ENCODE measurements around the gene WDR37. TPM values are rescaled to one million over a fixed set of nuclear protein-coding genes. Genes with fewer than 3 reads are reported as not detected.

WDR37 gene
- polyA plus RNA-seq, 1 of the 3 experiments (the other 2 are of a cell fraction): 11.9 TPM

- TF ChIP-seq USF2 (IDR thresholded peaks at IDR 0.05; ENCODE audit: borderline replicate concordance, low read depth, low read length) (no peak), JUND (IDR thresholded peaks at IDR 0.05) (no peak), USF1 (IDR thresholded peaks at IDR 0.05; ENCODE audit: borderline replicate concordance, low read depth) (no peak), TCF12 (IDR thresholded peaks at IDR 0.05) (no peak)
Observed at GRCh38 chr10:1029838-1030237, 26.3 kb upstream of the WDR37 start (continued).

GRCh38 chr10:1033601-1034000 lies 22.6 kb upstream of the WDR37 start:
- no peak overlapping the region for H3K4me3 ChIP-seq (ENCODE audit: low read depth in 2 of 2, low read length in 1 of 2)
- H3K9ac ChIP-seq: no peak overlapping the region
- H4K20me1 ChIP-seq (ENCODE audit: insufficient read depth): no peaks in the 10 kb centered on the region
- H3K9me2 ChIP-seq: no peaks in the 10 kb centered on the region
- no peaks in the 10 kb centered on the region for H3K9me3 ChIP-seq
- no peaks in the 10 kb centered on the region for H3F3A ChIP-seq (replicated peaks; ENCODE audit: insufficient read depth)
- no peaks in the 10 kb centered on the region for H3K4me1 ChIP-seq (ENCODE audit: control insufficient read depth in 1 of 2, insufficient read depth in 2 of 2, low read depth in 1 of 2, low read length in 1 of 2)
- H2AFZ ChIP-seq (ENCODE audit: low read depth): no peak overlapping the region
- CTCF ChIA-PET: no interaction called here
- H3K4me2 ChIP-seq: no peak overlapping the region
- WGBS (ENCODE audit: low lambda C conversion rate): 86% methylated on average over 1 of the region's 1 CpG
- POLR2A ChIA-PET: no interaction called here
- no peak for TF ChIP-seq USF1 (IDR thresholded peaks at IDR 0.05; ENCODE audit: borderline replicate concordance, low read depth)
- no peak for TF ChIP-seq IRF3 (IDR thresholded peaks at IDR 0.05; ENCODE audit: low read depth, low read length)
- no peak for TF ChIP-seq TAF1 (IDR thresholded peaks at IDR 0.05; ENCODE audit: borderline replicate concordance, low read depth, low read length)
- no peak for TF ChIP-seq ZBTB33 (IDR thresholded peaks at IDR 0.05; ENCODE audit: borderline replicate concordance, low read depth)
- TF ChIP-seq POLR2AphosphoS5 (IDR thresholded peaks at IDR 0.05; ENCODE audit: low read depth, low read length): no peak
- no peak for TF ChIP-seq TEAD4 (IDR thresholded peaks at IDR 0.05; ENCODE audit: borderline replicate concordance, insufficient read depth)
- TF ChIP-seq JUND (IDR thresholded peaks at IDR 0.05): no peak
- TF ChIP-seq RFX5 (IDR thresholded peaks at IDR 0.05; ENCODE audit: low read length): no peak
- TF ChIP-seq GATA2 (CRISPR knock-in tag; IDR thresholded peaks at IDR 0.05): no peak
- no peak for TF ChIP-seq MEF2A (IDR thresholded peaks at IDR 0.05; ENCODE audit: borderline replicate concordance, low read depth)
- no peak for TF ChIP-seq YY1 (IDR thresholded peaks at IDR 0.05; ENCODE audit: low read depth)
- no peak for TF ChIP-seq MAX (IDR thresholded peaks at IDR 0.05; ENCODE audit: low read depth)
- TF ChIP-seq RXRA (IDR thresholded peaks at IDR 0.05; ENCODE audit: borderline replicate concordance, low read depth): no peak
- no peak for TF ChIP-seq NFIC (IDR thresholded peaks at IDR 0.05; ENCODE audit: borderline replicate concordance)
- TF ChIP-seq REST (IDR thresholded peaks at IDR 0.05; ENCODE audit: low read depth, low read length): no peak
- TF ChIP-seq EP300 (IDR thresholded peaks at IDR 0.05; ENCODE audit: borderline replicate concordance in 1 of 2, low read depth in 1 of 2, low read length in 1 of 2): no peak
- no peak for DNase-seq
- no peak overlapping the region for H3K27ac ChIP-seq (ENCODE audit: low read depth in 2 of 2, low read length in 1 of 2)
- peaks cover 3 to 7% of the 10 kb centered on the region in 2 experiments for H3K36me3 ChIP-seq (replicated peaks in 1 of 2; ENCODE audit: control insufficient read depth in 1 of 2, insufficient read depth in 2 of 2, low read length in 1 of 2)
- H3K79me2 ChIP-seq (ENCODE audit: insufficient read depth): no peaks in the 10 kb centered on the region
- no peaks in the 10 kb centered on the region for H3K27me3 ChIP-seq (ENCODE audit: insufficient read depth)
